NCI-H524 (cell line): Measurements from ENCODE around the gene MYO1A.
"Not testable (repeated sequence)": the region's sequence is repeated elsewhere in the genome, so short reads cannot be mapped to it uniquely, and the experiment has no call there.

Experiments
- DNase-seq, 2 experiments: peaks; one replicate each; lab custom pipeline; 2025; lab: John Stamatoyannopoulos, UW

The MYO1A gene

GRCh38 chr12:56993346-56993745 is 56.6 kb downstream of the MYO1A start:
- no peak for DNase-seq

- no peak for DNase-seq
Observed at GRCh38 chr12:56991319-56992246, 58.3 kb downstream of the MYO1A start.

DNA sequence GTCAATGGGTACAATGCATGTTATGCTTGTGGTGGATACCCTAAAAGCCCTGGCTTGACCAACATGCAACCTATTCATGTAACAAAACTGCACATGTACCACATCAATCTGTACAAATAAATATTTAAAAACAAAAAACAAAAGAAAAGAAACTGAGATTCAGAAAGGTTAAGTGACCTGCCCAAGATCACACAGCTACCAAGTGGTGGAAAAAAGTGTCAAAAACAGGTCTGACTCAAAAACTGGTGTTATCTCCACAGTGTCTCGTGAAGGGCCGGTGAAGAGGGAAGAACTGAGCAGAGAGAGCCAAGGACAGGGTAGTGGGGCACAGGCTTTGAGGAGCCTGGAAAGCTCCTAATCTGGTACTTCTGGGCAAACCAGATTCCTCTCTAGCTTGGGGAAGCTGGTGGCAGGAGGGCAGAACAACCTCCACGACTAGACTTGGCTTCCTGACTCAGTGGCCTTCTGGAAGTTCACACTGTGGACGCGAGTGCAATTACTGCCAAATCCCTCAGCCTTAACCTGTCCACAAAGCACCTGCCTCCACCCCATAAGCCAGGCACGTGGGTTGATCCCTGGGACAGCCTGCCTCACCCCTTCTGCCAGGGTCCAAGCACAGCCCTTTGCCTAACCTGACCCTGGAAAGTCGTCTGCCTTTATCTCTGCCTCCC is 59.1 kb downstream of the MYO1A start:
- DNase-seq: no peak

- no peak for DNase-seq
Observed at GRCh38 chr12:56989861-56990610, 59.9 kb downstream of the MYO1A start.

- DNase-seq: no peak
Observed at GRCh38 chr12:56988207-56988739, 61.7 kb downstream of the MYO1A start.

DNA sequence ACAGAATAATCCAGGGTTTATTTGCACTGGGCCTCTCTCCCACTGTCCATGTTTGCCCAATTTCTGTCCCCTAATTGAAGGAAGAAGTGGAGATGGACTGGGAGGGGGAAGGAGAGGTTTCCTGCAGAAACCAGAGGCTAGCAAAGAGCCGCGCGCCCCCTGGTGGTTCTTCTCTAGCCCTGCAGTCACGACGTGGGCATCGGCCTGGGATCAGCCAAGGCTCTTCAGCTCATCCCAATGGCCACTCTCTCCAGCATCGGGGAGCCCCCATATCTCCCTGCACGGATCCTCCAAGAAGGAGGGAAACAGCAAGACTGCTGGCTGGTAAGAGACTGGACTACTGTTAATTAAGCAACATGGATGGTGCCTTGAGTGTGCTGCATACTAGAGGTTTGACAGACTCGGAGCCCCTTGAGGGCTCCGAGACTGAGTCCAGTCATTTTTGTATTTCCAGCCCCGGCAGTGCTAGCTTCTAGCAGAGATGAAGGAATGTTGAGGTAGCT is 62.3 kb downstream of the MYO1A start:
- DNase-seq: peak in 1 of 2 experiments; percentile 61

DNA sequence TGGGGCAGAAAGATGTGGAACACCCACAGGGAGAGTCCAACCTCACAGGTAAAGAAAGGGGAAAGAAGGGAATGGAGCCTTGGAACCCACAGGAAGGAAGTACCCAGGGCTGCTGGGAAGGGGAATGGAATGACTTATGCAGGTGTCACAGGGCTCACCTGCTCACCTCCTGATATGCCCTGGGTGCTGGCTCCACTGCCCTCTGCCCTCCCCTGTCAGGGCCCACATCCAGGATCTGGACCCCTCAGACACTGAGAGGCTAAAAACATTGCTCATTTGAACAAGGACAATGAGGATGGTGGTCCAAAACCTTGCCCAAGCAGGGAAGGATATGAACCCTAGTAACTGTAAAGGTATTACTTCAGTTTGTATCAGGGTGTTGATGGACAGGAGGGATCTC is 62.9 kb downstream of the MYO1A start:
- no peak for DNase-seq

DNA sequence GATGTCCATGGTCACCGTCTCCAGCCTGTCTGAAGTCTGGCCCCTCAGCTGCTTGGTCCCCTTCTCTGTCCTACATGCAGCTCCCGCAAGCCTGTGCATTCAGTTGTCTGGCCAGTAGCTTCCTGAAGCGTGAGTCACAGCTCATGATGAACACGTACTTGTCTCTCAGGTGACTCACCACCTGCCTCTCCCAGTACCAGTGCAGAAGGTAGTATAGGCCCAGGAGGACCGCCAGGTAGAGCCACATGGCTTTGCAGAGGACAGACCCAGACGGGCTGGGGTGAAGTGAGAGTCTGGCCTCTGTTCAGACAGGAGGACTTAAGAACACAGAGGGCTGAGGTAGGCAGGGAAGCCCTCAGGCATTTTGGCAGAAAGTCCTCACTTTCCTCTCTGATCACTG is 64.2 kb downstream of the MYO1A start:
- DNase-seq: not testable (repeated sequence)

DNA sequence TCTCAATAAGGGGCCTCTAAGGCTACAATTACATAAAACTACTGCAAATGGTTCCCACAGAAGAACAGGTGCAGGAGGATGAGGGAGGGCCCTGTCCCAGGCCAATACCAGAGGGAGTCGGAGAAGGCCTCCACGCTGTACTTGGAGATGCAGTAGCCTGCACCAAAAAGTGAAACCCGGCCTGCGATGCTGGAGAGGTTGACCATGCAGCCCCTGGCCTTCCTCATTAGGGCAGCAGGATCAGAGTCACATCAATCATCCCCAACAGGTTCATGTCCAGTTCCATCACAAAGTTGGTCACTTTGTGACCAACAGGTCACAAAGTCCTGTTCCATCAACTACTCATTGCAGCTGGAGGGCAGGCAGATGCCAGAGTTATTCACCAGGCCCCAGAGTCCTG is 66.5 kb downstream of the MYO1A start:
- DNase-seq: no peak

DNA sequence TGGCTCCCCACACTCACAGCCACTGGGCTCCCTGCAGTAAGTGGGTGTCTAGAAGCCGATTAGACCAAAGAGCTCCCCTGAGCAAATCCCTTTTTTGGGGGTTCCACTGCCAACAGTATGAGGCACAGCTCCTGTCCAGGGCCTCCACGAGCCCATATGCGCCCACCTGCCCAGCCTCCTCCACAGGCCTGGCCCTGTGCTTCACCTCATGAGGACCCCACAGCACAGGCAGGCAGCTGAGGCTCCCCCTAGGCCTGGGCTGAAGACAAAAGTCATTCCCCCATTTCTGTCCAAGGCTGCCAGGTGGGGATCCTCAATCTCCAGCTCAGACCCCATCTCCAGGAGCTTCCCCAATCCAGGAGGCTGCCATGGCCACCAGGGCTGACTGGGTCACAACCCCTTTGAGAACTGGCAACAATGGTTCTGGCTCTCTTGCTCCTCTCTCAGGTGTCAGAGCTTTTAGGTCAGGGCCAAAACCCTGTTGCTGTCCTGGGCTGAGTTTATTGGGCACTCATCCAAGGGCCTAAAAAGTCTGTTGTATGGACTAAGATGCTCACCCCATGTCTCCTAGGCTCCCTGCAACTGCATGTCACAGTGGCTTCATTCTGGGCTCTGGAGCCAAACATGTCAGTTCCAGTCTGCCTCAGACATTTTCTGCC is 67.2 kb downstream of the MYO1A start:
- DNase-seq: not testable (repeated sequence)

GRCh38 chr12:56980941-56981530 is 68.9 kb downstream of the MYO1A start:
- DNase-seq: no peak

GRCh38 chr12:56980268-56980667 is 69.7 kb downstream of the MYO1A start:
- DNase-seq: no peak

DNA sequence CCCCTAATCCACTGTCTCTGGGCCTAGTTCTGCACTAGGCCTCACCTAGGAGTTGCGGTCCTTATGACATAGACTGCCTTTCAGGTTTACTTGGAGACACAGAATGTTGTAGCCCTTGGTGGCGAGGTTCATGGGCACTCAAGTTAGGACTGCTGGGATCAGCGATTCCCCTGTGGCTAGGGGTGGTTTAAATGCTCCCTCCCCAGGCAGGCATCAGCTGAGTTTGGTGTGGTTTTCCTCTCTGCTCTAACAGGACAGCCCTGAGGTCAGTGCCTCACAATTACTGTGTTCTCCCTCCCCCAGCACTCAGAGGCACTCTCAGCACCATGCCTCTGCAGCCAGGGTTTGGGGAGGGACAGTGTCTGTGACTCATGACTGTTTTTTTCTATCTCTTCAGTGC is 70.3 kb downstream of the MYO1A start:
- no peak for DNase-seq
